BJ (cell line): ENCODE results near the gene FBLN5. TPM values are rescaled to one million over a fixed set of nuclear protein-coding genes. Genes with fewer than 3 reads are reported as not detected.

Experiments
- CTCF ChIA-PET: fragments of 350-600 bp; formaldehyde crosslinking; extraction: SDS; loops from one replicate; lab custom pipeline; 2021; ENCODE audit warnings: antibody characterized with exemption, inconsistent platforms; lab: Yijun Ruan, JAX
- POLR2A ChIA-PET: fragments of 300-600 bp; sonication (Branson Sonifier 250); formaldehyde crosslinking; extraction: SDS; loops from one replicate; lab custom pipeline; 2021; ENCODE audit warnings: antibody characterized with exemption; lab: Charles Lee
- DNase-seq: peaks from one replicate; pipeline ENCODE4 v3.0.0-alpha.2; 2011; ENCODE audit warnings: low read depth
- H3K27me3 ChIP-seq: 2 replicates; pipeline ENCODE4 v1.6.0; 2011; ENCODE audit warnings: low read length; ENCODE audit not compliant: control insufficient read depth, insufficient read depth
- H3K36me3 ChIP-seq: 2 replicates; pipeline ENCODE4 v1.5.1; 2011; ENCODE audit warnings: low read length; ENCODE audit not compliant: control insufficient read depth, insufficient read depth
- H3K4me3 ChIP-seq: 2 replicates; pipeline ENCODE4 v1.5.1; 2011; ENCODE audit warnings: low read depth, mild to moderate bottlenecking, control low read depth, low read length
- polyA plus RNA-seq: library from polyadenylated mRNA; depleted of rRNA; stranded (reverse); fragments of >200 nt; gene quantifications from 2 replicates; pipeline ENCODE4 v1.2.3, GENCODE V29; 2011
- TF ChIP-seq, protein P1 (sequence below): IDR thresholded peaks from 2 replicates; pipeline ENCODE4 v1.5.1; 2011; ENCODE audit warnings: low read depth, mild to moderate bottlenecking, control low read depth, inconsistent platforms, low read length, moderate library complexity; ENCODE audit not compliant: insufficient read depth

Gene FBLN5
- polyA plus RNA-seq, 1 experiment = 158 TPM

DNA sequence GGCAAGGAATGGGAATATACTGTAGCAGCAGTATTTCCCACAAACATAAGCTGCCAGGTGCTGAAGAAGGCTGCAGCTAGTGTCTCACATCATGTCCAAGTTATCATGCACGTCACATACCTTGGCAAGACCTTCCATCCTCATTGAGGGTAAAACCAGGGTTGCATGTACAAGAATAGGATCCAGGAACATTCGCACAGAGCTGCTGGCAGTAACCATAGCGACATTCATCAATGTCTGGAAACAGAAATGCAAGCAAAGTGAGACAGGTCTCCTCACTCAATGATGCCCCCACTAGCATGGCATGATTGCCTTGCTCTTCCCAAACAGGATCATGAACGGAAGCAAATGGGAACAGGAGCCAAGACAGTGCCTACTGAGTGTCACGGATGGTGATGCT, 56.4 kb downstream of the FBLN5 start:
- TF ChIP-seq, protein P1, sequence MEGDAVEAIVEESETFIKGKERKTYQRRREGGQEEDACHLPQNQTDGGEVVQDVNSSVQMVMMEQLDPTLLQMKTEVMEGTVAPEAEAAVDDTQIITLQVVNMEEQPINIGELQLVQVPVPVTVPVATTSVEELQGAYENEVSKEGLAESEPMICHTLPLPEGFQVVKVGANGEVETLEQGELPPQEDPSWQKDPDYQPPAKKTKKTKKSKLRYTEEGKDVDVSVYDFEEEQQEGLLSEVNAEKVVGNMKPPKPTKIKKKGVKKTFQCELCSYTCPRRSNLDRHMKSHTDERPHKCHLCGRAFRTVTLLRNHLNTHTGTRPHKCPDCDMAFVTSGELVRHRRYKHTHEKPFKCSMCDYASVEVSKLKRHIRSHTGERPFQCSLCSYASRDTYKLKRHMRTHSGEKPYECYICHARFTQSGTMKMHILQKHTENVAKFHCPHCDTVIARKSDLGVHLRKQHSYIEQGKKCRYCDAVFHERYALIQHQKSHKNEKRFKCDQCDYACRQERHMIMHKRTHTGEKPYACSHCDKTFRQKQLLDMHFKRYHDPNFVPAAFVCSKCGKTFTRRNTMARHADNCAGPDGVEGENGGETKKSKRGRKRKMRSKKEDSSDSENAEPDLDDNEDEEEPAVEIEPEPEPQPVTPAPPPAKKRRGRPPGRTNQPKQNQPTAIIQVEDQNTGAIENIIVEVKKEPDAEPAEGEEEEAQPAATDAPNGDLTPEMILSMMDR = no peak
- ChIA-PET CTCF (interaction anchor here (2.0 kb wide), 1 partner anchor 8 kb away, joined by 7 read pairs; no protein-coding TSS in a partner anchor), POLR2A (no interaction called here)
- H3K4me3 ChIP-seq = no peak overlapping the region
- peaks cover 29% of the 10 kb centered on the region for H3K36me3 ChIP-seq
- H3K27me3 ChIP-seq = no peaks in the 10 kb centered on the region
- no peak for DNase-seq

DNA sequence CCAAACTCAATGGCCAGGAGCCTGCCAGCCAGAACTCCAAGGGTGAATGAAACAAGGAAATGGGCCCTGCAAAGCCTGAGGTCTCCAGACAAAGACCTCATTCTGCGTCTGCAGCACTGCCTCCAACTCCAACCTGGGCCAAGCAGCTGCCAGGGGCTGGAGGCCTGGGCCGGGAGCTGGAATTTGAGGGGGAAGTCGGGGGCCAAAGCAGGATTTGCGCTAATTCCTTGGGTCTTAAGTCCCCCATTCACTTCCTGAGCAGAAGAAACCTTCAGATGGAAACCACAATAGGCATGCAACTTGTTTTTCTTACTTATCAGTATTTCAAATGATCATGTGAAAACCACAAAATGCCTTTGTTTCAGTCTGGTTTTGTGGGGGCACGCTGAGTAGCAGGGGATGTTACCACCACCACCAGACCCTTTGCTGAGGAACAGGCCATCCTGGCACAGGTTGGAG, 57.2 kb downstream of the FBLN5 start:
- POLR2A ChIA-PET = no interaction called here
- Histone ChIP-seq H3K36me3 (peaks cover 31% of the 10 kb centered on the region), H3K4me3 (no peak overlapping the region), H3K27me3 (no peaks in the 10 kb centered on the region)
- no peak for DNase-seq
- CTCF ChIA-PET = no interaction called here
- TF ChIP-seq, protein P1 = no peak

DNA sequence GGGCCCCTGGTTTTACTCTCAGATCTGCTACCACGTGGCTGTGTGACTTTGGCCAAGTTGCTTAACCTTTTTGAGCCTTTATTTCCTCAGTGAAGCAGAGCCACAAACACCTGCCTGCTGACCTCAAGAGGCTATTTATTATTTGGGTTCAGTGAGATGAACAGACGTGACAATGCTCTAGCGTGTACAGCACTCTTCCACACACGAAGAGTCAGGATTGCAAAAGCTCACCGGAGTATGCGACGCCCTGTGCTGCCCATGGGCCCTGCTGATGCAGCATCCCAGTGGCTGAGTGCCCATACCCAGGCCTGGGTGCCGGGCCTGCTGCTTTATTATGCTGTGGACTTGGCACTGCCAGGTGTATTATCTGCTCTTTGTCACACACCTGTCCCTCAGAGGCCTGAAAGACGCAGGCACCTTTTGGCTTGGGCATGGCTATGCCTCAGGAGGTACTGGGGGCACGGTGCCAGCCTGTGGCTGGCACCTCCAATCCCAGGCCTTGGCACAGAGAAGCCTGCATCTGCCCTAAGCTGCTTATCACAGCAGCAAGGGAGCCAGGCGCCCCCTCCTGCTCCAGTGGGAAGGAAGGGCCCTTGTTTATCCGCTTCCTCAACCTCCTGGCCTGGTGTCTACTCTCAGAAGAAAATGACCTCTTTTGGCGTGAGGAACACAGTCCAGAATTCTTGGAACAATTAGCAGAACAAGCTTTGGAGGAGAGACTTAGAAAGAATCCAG, 57.9 kb downstream of the FBLN5 start:
- peaks cover 38% of the 10 kb centered on the region for H3K36me3 ChIP-seq
- ChIA-PET CTCF (no interaction called here), POLR2A (no interaction called here)

DNA sequence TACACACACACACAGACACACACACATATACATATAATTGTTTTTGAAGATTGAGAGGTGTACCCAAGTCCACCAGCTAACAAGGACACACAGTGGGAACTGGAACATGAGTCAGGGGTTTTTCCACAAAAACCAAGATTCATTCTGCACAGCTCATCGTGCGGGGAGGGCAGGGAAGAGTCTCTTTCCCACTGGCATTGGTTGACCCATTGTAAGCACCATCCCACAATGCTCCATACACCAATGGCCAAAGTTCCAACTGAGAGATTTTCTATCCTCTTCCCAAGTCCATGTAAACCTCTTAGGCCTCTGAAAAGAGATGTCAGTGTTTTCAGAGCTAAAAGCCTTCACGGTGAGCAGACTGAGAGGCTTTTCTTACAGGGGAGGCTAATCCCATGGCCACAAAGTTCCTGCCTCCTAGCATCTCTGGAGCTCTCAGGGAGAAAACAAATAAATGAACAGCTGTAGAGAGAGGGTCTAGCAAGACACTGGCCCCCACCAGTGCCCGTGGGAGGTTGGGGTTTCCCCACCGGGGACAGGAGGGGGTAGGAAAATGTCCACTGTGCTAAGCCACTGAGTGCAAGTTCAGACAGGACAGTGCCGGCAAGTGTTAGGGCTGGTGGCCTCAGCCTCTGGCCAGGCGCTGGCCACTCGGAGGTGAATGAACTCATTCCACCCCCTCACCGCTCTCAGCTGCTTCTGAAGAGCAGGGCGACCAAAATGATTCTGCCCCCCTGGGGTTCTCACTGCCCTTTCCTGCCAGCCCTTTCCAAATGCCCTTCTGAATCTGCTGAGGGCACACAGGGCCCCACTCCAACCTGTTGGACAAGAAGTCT, 58.6 kb downstream of the FBLN5 start:
- Histone ChIP-seq H3K4me3 (no peak overlapping the region), H3K36me3 (peaks cover 40% of the 10 kb centered on the region), H3K27me3 (no peaks in the 10 kb centered on the region)
- CTCF ChIA-PET = interaction anchor here (0.7 kb wide), 1 partner anchor 117 kb away, joined by 3 read pairs; no protein-coding TSS in a partner anchor
- POLR2A ChIA-PET = no interaction called here
- TF ChIP-seq, protein P1 = no peak
- no peak for DNase-seq

More for the DNA sequence above, 57.9 kb downstream of the FBLN5 start:
- Histone ChIP-seq H3K4me3 (no peak overlapping the region), H3K27me3 (no peaks in the 10 kb centered on the region)
- DNase-seq = no peak
- TF ChIP-seq, protein P1 = no peak

DNA sequence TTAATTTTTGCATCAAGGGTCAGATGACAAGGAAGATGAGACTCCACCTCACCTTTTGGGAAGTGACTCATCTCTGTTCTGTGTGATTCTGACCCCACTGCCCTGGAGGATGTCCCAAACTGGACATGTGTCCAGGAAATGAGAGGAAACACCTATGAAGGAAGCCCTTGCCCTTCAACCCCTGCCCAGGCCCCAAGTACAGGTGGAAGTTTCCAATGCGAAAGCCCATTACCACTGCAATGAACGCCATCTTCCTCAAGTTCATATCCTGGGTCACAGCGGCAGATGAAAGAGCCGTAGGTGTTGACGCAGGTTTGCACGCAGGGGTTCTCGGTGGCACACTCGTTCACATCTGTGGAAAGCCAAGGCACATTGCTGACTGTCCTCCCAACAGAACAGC, 60.5 kb downstream of the FBLN5 start:
- TF ChIP-seq, protein P1 = no peak
- Histone ChIP-seq H3K4me3 (no peak overlapping the region), H3K27me3 (no peaks in the 10 kb centered on the region), H3K36me3 (peaks cover 42% of the 10 kb centered on the region)
- DNase-seq = no peak
- CTCF ChIA-PET = no interaction called here
- POLR2A ChIA-PET = no interaction called here
